ENCODE data around the gene KRTAP4-3. TPM values are rescaled to one million over a fixed set of nuclear protein-coding genes. Genes with fewer than 3 reads are reported as not detected.

The KRTAP4-3 gene
- total RNA-seq, 1 experiment from 2014 or later = not detected

DNA sequence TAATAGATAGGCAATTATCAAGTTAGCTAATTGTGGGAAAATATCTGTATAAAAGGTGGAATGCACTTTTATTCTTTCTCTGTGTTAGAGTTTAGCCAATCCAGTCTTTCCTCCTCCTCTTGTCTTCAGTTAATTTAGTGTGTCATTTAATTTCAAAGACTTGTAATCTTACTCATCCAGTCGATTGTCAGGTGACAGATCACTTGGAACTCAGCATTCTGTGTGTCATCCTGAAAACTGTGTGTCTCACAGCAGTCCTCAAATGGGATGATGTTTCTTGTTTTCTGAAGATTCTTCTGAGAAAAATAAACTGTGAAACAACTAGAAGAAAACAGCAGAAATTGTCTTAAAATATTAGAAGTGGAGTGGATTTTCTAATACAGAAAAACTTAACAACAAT is 17.0 kb upstream of the KRTAP4-3 start:
- Mint-ChIP-seq H3K36me3 (ENCODE audit: insufficient read depth in 1 of 3, low read depth in 3 of 3) (no peaks in the 10 kb centered on the region), H3K27me3 (ENCODE audit: low read depth) (peaks cover 2% of the 10 kb centered on the region; the same call in 1 of the 2 replicates), H3K9me3 (no peaks in the 10 kb centered on the region; a peak in 1 of 5 replicates), H3K4me3 (no peak overlapping the region), H3K27ac (no peak overlapping the region; a peak in 1 of 7 replicates), H3K4me1 (peaks cover 8 to 9% of the 10 kb centered on the region in 2 experiments)
- no peak overlapping the region for H3K4me2 ChIP-seq (ENCODE audit: insufficient read depth, insufficient read length, low read length)
- no peak overlapping the region for H4K5ac ChIP-seq (ENCODE audit: insufficient read length, low read depth, low read length)
- no peaks in the 10 kb centered on the region for H3K27me3 ChIP-seq (ENCODE audit: insufficient read depth, low read length)
- H3T11ph ChIP-seq (ENCODE audit: low read length) = no peak overlapping the region
- no peak overlapping the region for H3K4ac ChIP-seq (ENCODE audit: low read depth, low read length)
- H3K14ac ChIP-seq (ENCODE audit: insufficient read depth, low read length) = no peak overlapping the region
- no peak for DNase-seq
- no peak overlapping the region for H3K18ac ChIP-seq (ENCODE audit: insufficient read length, low read depth, low read length)
- H3K4me1 ChIP-seq (ENCODE audit: insufficient read depth, low read length) = no peaks in the 10 kb centered on the region
- H3K23ac ChIP-seq (ENCODE audit: insufficient read length, low read depth, low read length) = no peak overlapping the region
- TF ChIP-seq, protein P1, sequence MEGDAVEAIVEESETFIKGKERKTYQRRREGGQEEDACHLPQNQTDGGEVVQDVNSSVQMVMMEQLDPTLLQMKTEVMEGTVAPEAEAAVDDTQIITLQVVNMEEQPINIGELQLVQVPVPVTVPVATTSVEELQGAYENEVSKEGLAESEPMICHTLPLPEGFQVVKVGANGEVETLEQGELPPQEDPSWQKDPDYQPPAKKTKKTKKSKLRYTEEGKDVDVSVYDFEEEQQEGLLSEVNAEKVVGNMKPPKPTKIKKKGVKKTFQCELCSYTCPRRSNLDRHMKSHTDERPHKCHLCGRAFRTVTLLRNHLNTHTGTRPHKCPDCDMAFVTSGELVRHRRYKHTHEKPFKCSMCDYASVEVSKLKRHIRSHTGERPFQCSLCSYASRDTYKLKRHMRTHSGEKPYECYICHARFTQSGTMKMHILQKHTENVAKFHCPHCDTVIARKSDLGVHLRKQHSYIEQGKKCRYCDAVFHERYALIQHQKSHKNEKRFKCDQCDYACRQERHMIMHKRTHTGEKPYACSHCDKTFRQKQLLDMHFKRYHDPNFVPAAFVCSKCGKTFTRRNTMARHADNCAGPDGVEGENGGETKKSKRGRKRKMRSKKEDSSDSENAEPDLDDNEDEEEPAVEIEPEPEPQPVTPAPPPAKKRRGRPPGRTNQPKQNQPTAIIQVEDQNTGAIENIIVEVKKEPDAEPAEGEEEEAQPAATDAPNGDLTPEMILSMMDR (conservative IDR thresholded peaks at IDR 0.05) = no peak
- H2BK15ac ChIP-seq (ENCODE audit: low read depth, low read length) = no peak overlapping the region
- no CpG with 5 or more reads among the region's 1 CpG for WGBS (ENCODE audit: extremely low coverage, insufficient read length, low lambda C conversion rate)
- H3K79me2 ChIP-seq (ENCODE audit: insufficient read depth, low read length) = no peaks in the 10 kb centered on the region
- H4K91ac ChIP-seq (ENCODE audit: insufficient read length, low read depth, low read length) = no peak overlapping the region
- no peak overlapping the region for H2AK5ac ChIP-seq (ENCODE audit: insufficient read length, low read length)
- H3K56ac ChIP-seq (ENCODE audit: insufficient read length, low read depth, low read length) = no peak overlapping the region
- H2BK12ac ChIP-seq (ENCODE audit: insufficient read length, low read depth, low read length) = no peak overlapping the region
- H2BK5ac ChIP-seq (ENCODE audit: insufficient read length, low read length) = no peak overlapping the region
- H4K8ac ChIP-seq (replicated peaks; ENCODE audit: insufficient read length, low read depth, low read length) = no peak overlapping the region
- H3K27ac ChIP-seq (ENCODE audit: insufficient read length, low read depth, low read length) = no peak overlapping the region
- no peak overlapping the region for H3K9ac ChIP-seq (ENCODE audit: extremely low read depth, insufficient read length, low read length)
- no peak overlapping the region for H2AFZ ChIP-seq (ENCODE audit: low read length)
- H3K79me1 ChIP-seq (ENCODE audit: insufficient read depth, low read depth, low read length, poor library complexity, severe bottlenecking) = no peaks in the 10 kb centered on the region
- H2BK20ac ChIP-seq (ENCODE audit: low read depth, low read length, poor library complexity, severe bottlenecking) = no peak overlapping the region
- no peak overlapping the region for H2BK120ac ChIP-seq (ENCODE audit: low read depth, low read length, poor library complexity, severe bottlenecking)
- H3K9me3 ChIP-seq (ENCODE audit: control insufficient read depth, low read depth, low read length) = no peaks in the 10 kb centered on the region
- no peaks in the 10 kb centered on the region for H3K23me2 ChIP-seq (ENCODE audit: insufficient read length, low read depth, low read length, poor library complexity, severe bottlenecking)
- no peaks in the 10 kb centered on the region for H4K20me1 ChIP-seq (ENCODE audit: control insufficient read depth, insufficient read depth, insufficient read length)
